H1 (cell line): Measurements from ENCODE around the gene PLAA. TPM values are rescaled to one million over a fixed set of nuclear protein-coding genes. Genes with fewer than 3 reads are reported as not detected.

Experiments used
- ATF2 ChIP-seq: IDR thresholded peaks from 2 replicates; pipeline ENCODE4 v1.6.1; 2012; ENCODE audit warnings: low read length, inconsistent platforms
- ATF3 ChIP-seq: IDR thresholded peaks from 2 replicates; pipeline ENCODE4 v1.6.1; 2011; ENCODE audit warnings: low read depth, mild to moderate bottlenecking, low read length; ENCODE audit not compliant: insufficient read depth
- BCL11A ChIP-seq, 2 experiments: IDR thresholded peaks; one replicate each; pipeline ENCODE4 v1.6.1; 2011; ENCODE audit warnings: low read depth in 2 of 2, low read length in 2 of 2, mild to moderate bottlenecking in 2 of 2
- CEBPB ChIP-seq: IDR thresholded peaks from 2 replicates; pipeline ENCODE4 v1.6.1; 2012; ENCODE audit warnings: low read depth, low read length
- CHD1 ChIP-seq: IDR thresholded peaks from 2 replicates; pipeline ENCODE4 v1.6.1; 2012; ENCODE audit warnings: low read depth, low read length, improper control_type of control experiment
- CREB1 ChIP-seq: IDR thresholded peaks from 2 replicates; pipeline ENCODE4 v1.6.1; 2012; ENCODE audit warnings: inconsistent platforms
- CTBP2 ChIP-seq: IDR thresholded peaks from 2 replicates; pipeline ENCODE4 v1.7.0; 2011; ENCODE audit warnings: borderline replicate concordance, mild to moderate bottlenecking, moderate library complexity, mixed read lengths, low read length; ENCODE audit not compliant: insufficient read depth, insufficient read length
- EP300 ChIP-seq, 2 experiments: IDR thresholded peaks; 1 replicate in 1 of 2; 2 replicates in 1 of 2; pipeline ENCODE4 v1.6.1; 2011 to 2012; ENCODE audit warnings: low read depth in 2 of 2, low read length in 2 of 2, mild to moderate bottlenecking in 2 of 2, borderline replicate concordance in 1 of 2, inconsistent platforms in 1 of 2, moderate library complexity in 1 of 2
- EZH2 ChIP-seq: fragments of 200-600 bp; sonication (generic); IDR thresholded peaks from 2 replicates; pipeline ENCODE4 v1.7.1; 2012; ENCODE audit warnings: low read depth, mild to moderate bottlenecking, moderate library complexity, low read length, inconsistent platforms; ENCODE audit not compliant: severe bottlenecking
- GTF2F1 ChIP-seq: IDR thresholded peaks from 2 replicates; pipeline ENCODE4 v1.6.1; 2012; ENCODE audit warnings: low read depth, low read length, improper control_type of control experiment, borderline replicate concordance
- JUN ChIP-seq: IDR thresholded peaks from 2 replicates; pipeline ENCODE4 v1.6.1; 2011; ENCODE audit warnings: low read depth, mild to moderate bottlenecking, improper control_type of control experiment, low read length
- MAX ChIP-seq: IDR thresholded peaks from 2 replicates; pipeline ENCODE4 v1.6.1; 2012; ENCODE audit warnings: inconsistent platforms
- NANOG ChIP-seq: IDR thresholded peaks from 2 replicates; pipeline ENCODE4 v1.6.1; 2011; ENCODE audit warnings: low read length, low read depth, mild to moderate bottlenecking, inconsistent platforms; ENCODE audit not compliant: insufficient read depth, poor library complexity, severe bottlenecking
- SAP30 ChIP-seq: fragments of 300-600 bp; sonication (generic); IDR thresholded peaks from 2 replicates; pipeline ENCODE4 v1.7.1; 2012; ENCODE audit warnings: low read length, moderate library complexity, mild to moderate bottlenecking, inconsistent platforms; ENCODE audit not compliant: insufficient read depth, insufficient replicate concordance
- SIRT6 ChIP-seq: IDR thresholded peaks from one replicate; pipeline ENCODE4 v1.7.1; 2012; ENCODE audit warnings: low read length, inconsistent platforms
- SP1 ChIP-seq: IDR thresholded peaks from 2 replicates; pipeline ENCODE4 v1.6.1; 2011; ENCODE audit warnings: low read depth, low read length
- SUZ12 ChIP-seq: fragments of 200-600 bp; sonication (generic); IDR thresholded peaks from 2 replicates; pipeline ENCODE4 v1.6.1; 2012; ENCODE audit warnings: mild to moderate bottlenecking, inconsistent platforms, low read length, moderate library complexity, mixed read lengths
- TAF1 ChIP-seq: IDR thresholded peaks from 2 replicates; pipeline ENCODE4 v1.6.1; 2011; ENCODE audit warnings: mild to moderate bottlenecking, low read depth, low read length
- TBP ChIP-seq: IDR thresholded peaks from 2 replicates; pipeline ENCODE4 v1.6.1; 2011; ENCODE audit warnings: low read depth, low read length, improper control_type of control experiment
- TCF12 ChIP-seq: IDR thresholded peaks from 2 replicates; pipeline ENCODE4 v1.6.1; 2011; ENCODE audit warnings: low read depth, mild to moderate bottlenecking, low read length
- TEAD4 ChIP-seq: IDR thresholded peaks from 2 replicates; pipeline ENCODE4 v1.6.1; 2012; ENCODE audit warnings: low read depth, low read length, inconsistent platforms, mixed read lengths
- polyA plus RNA-seq, 7 experiments: library from polyadenylated mRNA; depleted of rRNA in 3 of 7; stranded (reverse) in 5 of 7; unstranded in 2 of 7; fragments of >200 nt in 5 of 7; fragments of 200-250 nt in 2 of 7; gene quantifications; 1 replicate in 5 of 7; 2 replicates in 1 of 7; 4 replicates in 1 of 7; pipeline versions ENCODE4 v1.2.1 to v1.2.3, GENCODE V29; 2011 to 2013; ENCODE audit warnings: missing spikeins in 2 of 7, mixed read lengths in 2 of 7
- total RNA-seq: library from RNA; stranded (reverse); fragmentation: NEBNext Ultra II Directional; extraction: Animal tissue kit (Norgen Biotek cat#: 25700); gene quantifications from 2 replicates; pipeline ENCODE4 v1.2.1, GENCODE V29; 2021

PLAA gene
- total and polyA plus RNA-seq, 2 of the 8 experiments (the other 6 are each of a cell fraction or from before 2014, with no cell fraction given): 19.2 to 64.2 TPM

DNA sequence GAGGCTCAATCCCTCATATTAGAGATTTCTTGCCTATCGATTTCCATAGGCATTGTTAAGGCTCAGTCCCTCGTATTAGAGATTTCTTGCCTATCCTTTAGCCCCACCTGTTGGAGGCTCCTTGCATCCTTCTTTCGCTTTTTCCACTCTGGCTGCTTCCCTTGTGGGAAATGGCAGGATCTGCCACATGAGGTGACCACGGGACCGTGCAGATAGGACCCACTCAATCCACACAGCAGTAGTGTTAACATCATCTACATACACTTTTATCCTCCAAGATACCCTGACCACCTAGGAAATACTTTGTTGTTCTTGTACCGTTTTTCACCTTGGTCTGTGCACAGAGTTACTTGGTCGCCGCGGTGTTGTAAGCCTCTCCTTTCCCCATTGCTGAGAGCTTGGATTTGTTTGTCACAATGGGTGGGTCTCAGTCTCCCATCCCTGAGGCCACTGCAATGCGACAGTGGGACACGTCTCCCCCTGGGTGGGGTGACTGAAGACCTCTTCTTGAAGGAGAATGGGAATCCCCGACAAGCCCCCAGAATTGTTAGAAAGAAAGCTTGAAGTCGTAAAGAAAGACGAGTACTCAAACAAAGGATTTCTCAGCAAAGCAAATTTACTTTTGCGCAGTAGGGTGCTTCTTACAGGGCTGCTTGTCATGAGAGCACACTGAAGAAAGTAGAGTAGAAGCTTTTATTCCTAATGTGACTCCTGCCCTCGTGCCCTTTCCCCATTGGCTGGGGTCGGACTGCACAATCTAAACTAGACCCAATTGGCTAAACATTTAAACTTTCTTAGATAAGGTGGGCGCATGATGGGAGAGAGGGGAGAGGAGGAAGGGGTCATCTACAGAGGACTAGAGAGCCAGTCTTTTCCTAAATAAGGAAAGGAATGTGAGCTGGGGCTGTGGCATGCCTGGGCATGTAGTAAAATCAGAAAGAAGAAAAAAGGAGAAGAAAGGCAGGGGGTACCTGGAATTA is 29.0 kb upstream of the PLAA start (continued):
- TF ChIP-seq GTF2F1: peak; percentile 66
- no peak for TF ChIP-seq EZH2
- peak in 1 of 2 experiments; percentile 4; a peak in 1 of 3 replicates for TF ChIP-seq EP300 (IDR thresholded peaks at IDR 0.05; ENCODE audit: borderline replicate concordance in 1 of 2, low read depth in 2 of 2, low read length in 2 of 2)
- TF ChIP-seq SAP30: no peak
- peak; percentile 86 for TF ChIP-seq TBP
- 0 out of 2 replicates have a peak, but pooled peaks have one; percentile 24 for TF ChIP-seq TCF12
- peak; percentile 15; the same call in 1 of the 2 replicates for TF ChIP-seq SP1
- TF ChIP-seq CREB1: no peak
- TF ChIP-seq SUZ12: no peak
- TF ChIP-seq ATF2: peak; percentile 83
- no peak; the same call in 1 of the 2 replicates for TF ChIP-seq MAX
- no peak for TF ChIP-seq BCL11A (IDR thresholded peaks at IDR 0.05; ENCODE audit: low read depth in 2 of 2, low read length in 2 of 2)
- TF ChIP-seq TAF1: peak; percentile 74
- TF ChIP-seq TEAD4: peak; percentile 84
- TF ChIP-seq CHD1: no peak
- no peak for TF ChIP-seq JUN
- TF ChIP-seq SIRT6: no peak
- no peak for TF ChIP-seq ATF3
- no peak for TF ChIP-seq NANOG
- no peak for TF ChIP-seq CEBPB
- TF ChIP-seq CTBP2: no peak
